ENCODE measurements around the gene CABP2. TPM values are rescaled to one million over a fixed set of nuclear protein-coding genes. Genes with fewer than 3 reads are reported as not detected.
"Not testable (repeated sequence)": the region's sequence is repeated elsewhere in the genome, so short reads cannot be mapped to it uniquely, and the experiment has no call there.

The CABP2 gene
- total RNA-seq, 3 donors from 2014 or later (not counting 1 experiment from before 2014, with no cell fraction given) = not detected

- Histone ChIP-seq H3K27me3 (ENCODE audit: control insufficient read depth, insufficient read depth, low read length) (no peaks in the 10 kb centered on the region), H3K4me3 (ENCODE audit: low read length) (no peak overlapping the region), H3K4me1 (ENCODE audit: control insufficient read depth, insufficient read depth, low read length) (no peaks in the 10 kb centered on the region), H3K36me3 (ENCODE audit: control insufficient read depth, insufficient read depth, low read length) (no peaks in the 10 kb centered on the region), H3K27ac (ENCODE audit: low read length) (no peak overlapping the region), H3K9me3 (ENCODE audit: control insufficient read depth, insufficient read depth, low read length) (no peaks in the 10 kb centered on the region)
- intact Hi-C loops (cut with micrococcal nuclease) = no loop called here
- Mint-ChIP-seq H3K27me3 (ENCODE audit: low read depth in 2 of 2) (peaks cover 6 to 7% of the 10 kb centered on the region in 2 donors), H3K27ac (no peak overlapping the region), H3K9me3 (no peaks in the 10 kb centered on the region), H3K4me1 (no peaks in the 10 kb centered on the region), H3K4me3 (no peak overlapping the region), H3K36me3 (no peaks in the 10 kb centered on the region)
- ATAC-seq (no peak), DNase-seq (no peak)
- TF ChIP-seq CTCF (IDR thresholded peaks at IDR 0.05) = no peak
These were observed 27.9 kb upstream of the CABP2 start for GRCh38 chr11:67551127-67551526.

- Mint-ChIP-seq H3K27me3 (ENCODE audit: low read depth in 2 of 2) (peaks cover 6 to 7% of the 10 kb centered on the region in 2 donors), H3K36me3 (no peaks in the 10 kb centered on the region), H3K4me3 (no peak overlapping the region), H3K9me3 (no peaks in the 10 kb centered on the region), H3K27ac (no peak overlapping the region), H3K4me1 (no peaks in the 10 kb centered on the region)
- Histone ChIP-seq H3K4me1 (ENCODE audit: control insufficient read depth, insufficient read depth, low read length) (no peaks in the 10 kb centered on the region), H3K36me3 (ENCODE audit: control insufficient read depth, insufficient read depth, low read length) (no peaks in the 10 kb centered on the region), H3K4me3 (ENCODE audit: low read length) (no peak overlapping the region), H3K27me3 (ENCODE audit: control insufficient read depth, insufficient read depth, low read length) (no peaks in the 10 kb centered on the region), H3K9me3 (ENCODE audit: control insufficient read depth, insufficient read depth, low read length) (no peaks in the 10 kb centered on the region), H3K27ac (ENCODE audit: low read length) (no peak overlapping the region)
- 87% methylated on average over 8 of the region's 9 CpGs for WGBS (ENCODE audit: insufficient coverage)
- DNase-seq (no peak), ATAC-seq (no peak)
- intact Hi-C loops (cut with micrococcal nuclease) = no loop called here
- no peak for TF ChIP-seq CTCF (IDR thresholded peaks at IDR 0.05)
These were observed 25.4 kb upstream of the CABP2 start for GRCh38 chr11:67548555-67549110.

GRCh38 chr11:67548112-67548511 is 24.9 kb upstream of the CABP2 start:
- DNase-seq; H3K36me3 ChIP-seq (ENCODE audit: control insufficient read depth, insufficient read depth, low read length); H3K4me1 Mint-ChIP-seq; H3K4me1 ChIP-seq (ENCODE audit: control insufficient read depth, insufficient read depth, low read length); intact Hi-C loops (cut with micrococcal nuclease); H3K4me3 Mint-ChIP-seq; H3K27ac ChIP-seq (ENCODE audit: low read length); H3K27ac Mint-ChIP-seq; H3K27me3 ChIP-seq (ENCODE audit: control insufficient read depth, insufficient read depth, low read length); H3K27me3 Mint-ChIP-seq (ENCODE audit: low read depth in 2 of 2); H3K4me3 ChIP-seq (ENCODE audit: low read length); H3K9me3 Mint-ChIP-seq; H3K9me3 ChIP-seq (ENCODE audit: control insufficient read depth, insufficient read depth, low read length); ATAC-seq; H3K36me3 Mint-ChIP-seq: not testable (repeated sequence)
- WGBS (ENCODE audit: insufficient coverage) = 95% methylated on average over 2 of the region's 4 CpGs

GRCh38 chr11:67545280-67545679 is 22.0 kb upstream of the CABP2 start:
- 85% methylated on average over 8 of the region's 8 CpGs for WGBS (ENCODE audit: insufficient coverage)
- H3K27me3 ChIP-seq (ENCODE audit: control insufficient read depth, insufficient read depth, low read length) = no peaks in the 10 kb centered on the region
- H3K4me3 ChIP-seq (ENCODE audit: low read length) = no peak overlapping the region
- no peak for TF ChIP-seq CTCF (IDR thresholded peaks at IDR 0.05)
- H3K4me1 ChIP-seq (ENCODE audit: control insufficient read depth, insufficient read depth, low read length) = no peaks in the 10 kb centered on the region
- Mint-ChIP-seq H3K27me3 (ENCODE audit: low read depth in 2 of 2) (peaks cover 0 to 6% of the 10 kb centered on the region in 2 donors), H3K4me3 (no peak overlapping the region), H3K36me3 (no peaks in the 10 kb centered on the region), H3K27ac (no peak overlapping the region), H3K9me3 (no peaks in the 10 kb centered on the region), H3K4me1 (no peaks in the 10 kb centered on the region)
- no peaks in the 10 kb centered on the region for H3K36me3 ChIP-seq (ENCODE audit: control insufficient read depth, insufficient read depth, low read length)
- no peak overlapping the region for H3K27ac ChIP-seq (ENCODE audit: low read length)
- no peak for DNase-seq
- H3K9me3 ChIP-seq (ENCODE audit: control insufficient read depth, insufficient read depth, low read length) = no peaks in the 10 kb centered on the region
- intact Hi-C loops (cut with micrococcal nuclease) = no loop called here
- ATAC-seq = no peak
